ENCODE results near the gene TRAM2. TPM values are rescaled to one million over a fixed set of nuclear protein-coding genes. Genes with fewer than 3 reads are reported as not detected.
A peak's percentile ranks its signal among the peaks of the same experiment; 100 is the strongest.

Gene TRAM2
- total RNA-seq, 1 experiment from 2014 or later, result 21.2 TPM

GRCh38 chr6:52499026-52499425, 77.8 kb downstream of the TRAM2 start:
- H2BK15ac ChIP-seq (ENCODE audit: low read depth, low read length), result no peak overlapping the region
- no peak overlapping the region for H3T11ph ChIP-seq (ENCODE audit: low read length)
- H3K4ac ChIP-seq (ENCODE audit: low read depth, low read length), result no peak overlapping the region
- no peak overlapping the region for H3K56ac ChIP-seq (ENCODE audit: insufficient read length, low read depth, low read length)
- no peak overlapping the region for H4K5ac ChIP-seq (ENCODE audit: insufficient read length, low read depth, low read length)
- H4K91ac ChIP-seq (ENCODE audit: insufficient read length, low read depth, low read length), result no peak overlapping the region
- no peak for TF ChIP-seq CTCF (conservative IDR thresholded peaks at IDR 0.05)
- no peak overlapping the region for H3K4me3 Mint-ChIP-seq
- H3K18ac ChIP-seq (ENCODE audit: insufficient read length, low read depth, low read length), result no peak overlapping the region
- H2BK12ac ChIP-seq (ENCODE audit: insufficient read length, low read depth, low read length), result no peak overlapping the region
- no peaks in the 10 kb centered on the region for H3K27me3 ChIP-seq (ENCODE audit: insufficient read depth, low read length)
- no peak overlapping the region for H4K8ac ChIP-seq (replicated peaks; ENCODE audit: insufficient read length, low read depth, low read length)
- H3K23ac ChIP-seq (ENCODE audit: insufficient read length, low read depth, low read length), result no peak overlapping the region
- H2BK5ac ChIP-seq (ENCODE audit: insufficient read length, low read length), result no peak overlapping the region
- H3K36me3 Mint-ChIP-seq (ENCODE audit: insufficient read depth in 1 of 3, low read depth in 3 of 3), result peaks cover 13 to 17% (median 13%) of the 10 kb centered on the region in 3 experiments
- H3K27ac ChIP-seq (ENCODE audit: insufficient read length, low read depth, low read length), result no peak overlapping the region
- H3K23me2 ChIP-seq (ENCODE audit: insufficient read length, low read depth, low read length, poor library complexity, severe bottlenecking), result no peaks in the 10 kb centered on the region
- no peaks in the 10 kb centered on the region for H3K79me1 ChIP-seq (ENCODE audit: insufficient read depth, low read depth, low read length, poor library complexity, severe bottlenecking)
- peaks cover 0 to 2% of the 10 kb centered on the region in 2 experiments; a peak in 1 of 5 replicates for H3K9me3 Mint-ChIP-seq
- H3K4me1 ChIP-seq (ENCODE audit: insufficient read depth, low read length), result no peaks in the 10 kb centered on the region
- no peaks in the 10 kb centered on the region for H4K20me1 ChIP-seq (ENCODE audit: control insufficient read depth, insufficient read depth, insufficient read length)
- H3K9me3 ChIP-seq (ENCODE audit: control insufficient read depth, low read depth, low read length), result no peaks in the 10 kb centered on the region
- H2BK120ac ChIP-seq (ENCODE audit: low read depth, low read length, poor library complexity, severe bottlenecking), result no peak overlapping the region
- H3K14ac ChIP-seq (ENCODE audit: insufficient read depth, low read length), result no peak overlapping the region
- no peak overlapping the region for H2BK20ac ChIP-seq (ENCODE audit: low read depth, low read length, poor library complexity, severe bottlenecking)
- no peaks in the 10 kb centered on the region for H3K79me2 ChIP-seq (ENCODE audit: insufficient read depth, low read length)
- H2AK5ac ChIP-seq (ENCODE audit: insufficient read length, low read length), result no peak overlapping the region
- WGBS (ENCODE audit: extremely low coverage, insufficient read length, low lambda C conversion rate), result no CpG with 5 or more reads among the region's 1 CpG
- no peak overlapping the region for H3K9ac ChIP-seq (ENCODE audit: extremely low read depth, insufficient read length, low read length)
- H3K27ac Mint-ChIP-seq, result peak overlapping the region in 1 of 3 experiments; percentile 77; a peak in 1 of 7 replicates
- DNase-seq, result no peak
- H2AFZ ChIP-seq (ENCODE audit: low read length), result no peak overlapping the region
- H3K4me2 ChIP-seq (ENCODE audit: insufficient read depth, insufficient read length, low read length), result no peak overlapping the region
- no peaks in the 10 kb centered on the region; the same call in 1 of the 2 replicates for H3K27me3 Mint-ChIP-seq (ENCODE audit: low read depth)
- peaks cover 26 to 32% of the 10 kb centered on the region in 2 experiments for H3K4me1 Mint-ChIP-seq

Measured in H9 (cell line).